T-helper 17 cell (primary cell): ENCODE measurements around the gene ATAD5. TPM values are rescaled to one million over a fixed set of nuclear protein-coding genes. Genes with fewer than 3 reads are reported as not detected.

Source experiments
- ATAC-seq: fragments of 150-1000 bp; cut with Tn5 transposase; 2 replicates; pipeline ENCODE4 v1.10.0; 2021; ENCODE audit warnings: mild to moderate bottlenecking, moderate library complexity
- DNase-seq, 3 donors: peaks; one replicate each; pipeline versions ENCODE4 v3.0.0 to v3.0.0-alpha.2; 2020 to 2021
- H3K9me3 ChIP-seq: one replicate; pipeline ENCODE4 v1.7.0; 2013; ENCODE audit warnings: low read length, mild to moderate bottlenecking; ENCODE audit not compliant: control insufficient read depth, poor library complexity, severe bottlenecking
- H3K27ac Mint-ChIP-seq: one replicate; pipeline ENCODE4 v1.8.0; 2022; ENCODE audit warnings: mild to moderate bottlenecking, moderate library complexity, mixed read lengths
- H3K27me3 Mint-ChIP-seq: one replicate; pipeline ENCODE4 v1.8.0; 2022; ENCODE audit warnings: mixed read lengths
- H3K36me3 Mint-ChIP-seq: one replicate; pipeline ENCODE4 v1.8.0; 2022; ENCODE audit warnings: low read depth, mixed read lengths
- H3K4me1 Mint-ChIP-seq: one replicate; pipeline ENCODE4 v1.8.0; 2022; ENCODE audit warnings: mild to moderate bottlenecking, mixed read lengths
- H3K4me3 Mint-ChIP-seq: one replicate; pipeline ENCODE4 v1.8.0; 2022; ENCODE audit warnings: mild to moderate bottlenecking, moderate library complexity, mixed read lengths
- total RNA-seq, 4 donors: library from RNA in 2 of 4; stranded (reverse) in 2 of 4; gene quantifications; one replicate each; pipeline ENCODE4 v1.2.3 and lab custom pipeline; 2022 to 2026

The ATAD5 gene, protein sequence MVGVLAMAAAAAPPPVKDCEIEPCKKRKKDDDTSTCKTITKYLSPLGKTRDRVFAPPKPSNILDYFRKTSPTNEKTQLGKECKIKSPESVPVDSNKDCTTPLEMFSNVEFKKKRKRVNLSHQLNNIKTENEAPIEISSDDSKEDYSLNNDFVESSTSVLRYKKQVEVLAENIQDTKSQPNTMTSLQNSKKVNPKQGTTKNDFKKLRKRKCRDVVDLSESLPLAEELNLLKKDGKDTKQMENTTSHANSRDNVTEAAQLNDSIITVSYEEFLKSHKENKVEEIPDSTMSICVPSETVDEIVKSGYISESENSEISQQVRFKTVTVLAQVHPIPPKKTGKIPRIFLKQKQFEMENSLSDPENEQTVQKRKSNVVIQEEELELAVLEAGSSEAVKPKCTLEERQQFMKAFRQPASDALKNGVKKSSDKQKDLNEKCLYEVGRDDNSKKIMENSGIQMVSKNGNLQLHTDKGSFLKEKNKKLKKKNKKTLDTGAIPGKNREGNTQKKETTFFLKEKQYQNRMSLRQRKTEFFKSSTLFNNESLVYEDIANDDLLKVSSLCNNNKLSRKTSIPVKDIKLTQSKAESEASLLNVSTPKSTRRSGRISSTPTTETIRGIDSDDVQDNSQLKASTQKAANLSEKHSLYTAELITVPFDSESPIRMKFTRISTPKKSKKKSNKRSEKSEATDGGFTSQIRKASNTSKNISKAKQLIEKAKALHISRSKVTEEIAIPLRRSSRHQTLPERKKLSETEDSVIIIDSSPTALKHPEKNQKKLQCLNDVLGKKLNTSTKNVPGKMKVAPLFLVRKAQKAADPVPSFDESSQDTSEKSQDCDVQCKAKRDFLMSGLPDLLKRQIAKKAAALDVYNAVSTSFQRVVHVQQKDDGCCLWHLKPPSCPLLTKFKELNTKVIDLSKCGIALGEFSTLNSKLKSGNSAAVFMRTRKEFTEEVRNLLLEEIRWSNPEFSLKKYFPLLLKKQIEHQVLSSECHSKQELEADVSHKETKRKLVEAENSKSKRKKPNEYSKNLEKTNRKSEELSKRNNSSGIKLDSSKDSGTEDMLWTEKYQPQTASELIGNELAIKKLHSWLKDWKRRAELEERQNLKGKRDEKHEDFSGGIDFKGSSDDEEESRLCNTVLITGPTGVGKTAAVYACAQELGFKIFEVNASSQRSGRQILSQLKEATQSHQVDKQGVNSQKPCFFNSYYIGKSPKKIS (N-terminal part only)
- 1 to 10 TPM; 2.7 to 4.2 TPM for total RNA-seq
- 17.2 to 17.3 reads per million in 2 donors for total RNA-seq (lab: John Stamatoyannopoulos, UW)

DNA sequence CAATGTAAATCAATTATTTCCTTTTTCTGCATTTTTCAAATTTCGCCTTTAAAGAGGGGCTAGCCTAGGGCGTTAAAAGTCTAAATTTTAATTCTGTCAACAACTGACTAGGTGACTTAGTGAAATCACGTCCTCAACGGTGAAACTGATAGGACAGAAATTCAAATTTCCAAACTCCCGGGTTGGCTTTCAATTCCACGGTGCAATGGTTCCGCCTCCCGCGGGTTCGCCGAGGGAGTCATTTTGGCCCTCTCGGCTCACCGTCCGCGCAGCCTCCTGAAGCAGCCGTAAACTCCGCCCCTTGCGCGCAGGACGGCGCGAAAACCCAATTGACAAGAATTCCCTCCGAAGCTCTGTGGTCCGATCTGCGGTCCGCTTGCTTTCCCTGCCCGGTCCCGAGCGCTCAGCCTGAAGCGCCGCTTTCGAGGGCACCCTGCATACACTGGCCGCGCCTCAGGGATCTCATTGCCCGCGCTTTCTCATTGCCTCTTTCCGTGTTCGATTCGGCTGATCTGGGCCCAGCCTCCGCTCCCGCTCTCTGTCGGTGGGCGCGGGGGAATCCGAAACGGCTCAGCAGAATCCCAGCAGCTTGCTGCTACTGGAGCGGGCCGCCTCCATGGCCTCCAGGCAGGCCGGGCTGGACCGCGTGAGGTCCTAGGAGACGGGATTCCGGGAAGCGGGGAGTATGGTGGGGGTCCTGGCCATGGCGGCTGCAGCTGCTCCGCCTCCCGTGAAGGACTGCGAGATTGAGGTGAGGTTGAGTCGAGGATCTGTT lies at the start of gene ATAD5:
TSS of gene ATAD5 (plus strand) at position 304 of the 775 bp plus-strand sequence. CDS start at position 686, 382 bp downstream.
- Mint-ChIP-seq H3K27ac (peak within 1 kb of the TSS; percentile 92), H3K4me1 (peaks cover 24% of the 10 kb centered on the region), H3K27me3 (no peaks in the 10 kb centered on the region), H3K4me3 (peak within 1 kb of the TSS; percentile 96), H3K36me3 (no peaks in the 10 kb centered on the region)
- peak; percentile 99 for ATAC-seq
- H3K9me3 ChIP-seq = no peaks in the 10 kb centered on the region
- DNase-seq = peak; percentile 76 to 84 (median 84)

DNA sequence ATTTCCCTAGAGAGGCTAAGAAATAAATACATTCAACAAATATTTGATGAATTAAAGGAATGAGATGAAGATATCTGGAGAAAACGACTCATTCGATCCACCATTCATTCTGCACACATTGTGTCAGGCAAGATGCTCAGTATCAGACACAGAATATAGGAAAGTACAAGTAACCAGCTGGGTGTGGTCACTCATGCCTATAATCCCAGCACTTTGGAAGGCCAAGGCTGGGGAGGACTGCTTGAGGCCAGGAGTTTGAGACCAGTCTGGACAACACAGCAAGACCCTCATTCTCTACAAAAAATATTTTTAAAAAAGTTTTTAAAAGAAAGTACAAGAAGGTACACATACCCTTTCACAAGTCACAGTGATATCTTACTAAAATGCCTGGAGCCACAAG lies 49.6 kb upstream of the ATAD5 start:
- ATAC-seq (no peak), DNase-seq (no peak)
- H3K9me3 ChIP-seq = no peaks in the 10 kb centered on the region
- H3K4me1 Mint-ChIP-seq = peaks cover 5% of the 10 kb centered on the region
- no peaks in the 10 kb centered on the region for H3K36me3 Mint-ChIP-seq
- no peak overlapping the region for H3K4me3 Mint-ChIP-seq
- H3K27ac Mint-ChIP-seq = peak overlapping the region; percentile 16
- H3K27me3 Mint-ChIP-seq = no peaks in the 10 kb centered on the region

DNA sequence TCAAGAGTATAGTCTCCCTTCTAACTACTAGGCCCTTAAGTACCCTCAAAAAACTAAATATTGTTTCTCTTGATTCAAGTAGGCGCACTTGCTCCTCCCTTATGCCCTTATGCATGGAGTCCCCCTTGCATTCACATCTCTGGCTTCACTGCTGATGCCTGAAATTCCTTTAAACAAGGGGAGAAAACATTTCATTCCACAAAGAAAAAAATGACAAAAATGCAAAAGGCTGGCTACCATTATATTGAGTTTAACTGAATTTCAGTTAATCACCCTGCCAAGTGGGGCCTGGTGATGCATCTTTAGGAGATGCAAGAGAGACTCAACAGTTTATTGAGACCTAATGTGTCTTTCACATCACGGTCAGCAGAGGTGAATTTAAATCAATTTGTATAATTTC lies 42.8 kb upstream of the ATAD5 start:
- Mint-ChIP-seq H3K36me3 (peaks cover 1% of the 10 kb centered on the region), H3K27me3 (no peaks in the 10 kb centered on the region), H3K4me3 (no peak overlapping the region), H3K4me1 (peaks cover 8% of the 10 kb centered on the region), H3K27ac (peak overlapping the region; percentile 67)
- DNase-seq (no peak), ATAC-seq (no peak)
- no peaks in the 10 kb centered on the region for H3K9me3 ChIP-seq

DNA sequence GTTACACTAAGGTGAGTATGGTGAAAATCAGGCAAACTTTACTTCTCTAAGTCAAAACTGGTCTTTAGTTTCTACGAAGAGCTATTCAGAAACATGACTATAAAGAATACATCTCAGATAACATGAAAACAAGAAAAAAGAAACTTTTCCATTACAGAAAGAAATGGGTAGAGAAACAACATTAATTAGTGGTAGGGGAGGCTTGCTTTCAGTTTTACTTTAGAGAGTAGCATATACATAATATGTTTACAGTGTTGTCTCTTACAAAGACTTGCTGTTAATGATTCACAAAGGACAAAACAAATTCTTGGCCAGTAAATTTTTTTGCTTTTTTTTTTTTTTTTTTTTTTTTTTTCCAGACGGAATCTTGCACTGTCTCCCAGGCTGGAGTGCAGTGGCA lies 41.5 kb upstream of the ATAD5 start:
- DNase-seq (no peak), ATAC-seq (no peak)
- Mint-ChIP-seq H3K4me3 (peak overlapping the region; percentile 21), H3K4me1 (peaks cover 10% of the 10 kb centered on the region), H3K36me3 (peaks cover 3% of the 10 kb centered on the region), H3K27me3 (no peaks in the 10 kb centered on the region), H3K27ac (peak overlapping the region; percentile 67)
- H3K9me3 ChIP-seq = no peaks in the 10 kb centered on the region

DNA sequence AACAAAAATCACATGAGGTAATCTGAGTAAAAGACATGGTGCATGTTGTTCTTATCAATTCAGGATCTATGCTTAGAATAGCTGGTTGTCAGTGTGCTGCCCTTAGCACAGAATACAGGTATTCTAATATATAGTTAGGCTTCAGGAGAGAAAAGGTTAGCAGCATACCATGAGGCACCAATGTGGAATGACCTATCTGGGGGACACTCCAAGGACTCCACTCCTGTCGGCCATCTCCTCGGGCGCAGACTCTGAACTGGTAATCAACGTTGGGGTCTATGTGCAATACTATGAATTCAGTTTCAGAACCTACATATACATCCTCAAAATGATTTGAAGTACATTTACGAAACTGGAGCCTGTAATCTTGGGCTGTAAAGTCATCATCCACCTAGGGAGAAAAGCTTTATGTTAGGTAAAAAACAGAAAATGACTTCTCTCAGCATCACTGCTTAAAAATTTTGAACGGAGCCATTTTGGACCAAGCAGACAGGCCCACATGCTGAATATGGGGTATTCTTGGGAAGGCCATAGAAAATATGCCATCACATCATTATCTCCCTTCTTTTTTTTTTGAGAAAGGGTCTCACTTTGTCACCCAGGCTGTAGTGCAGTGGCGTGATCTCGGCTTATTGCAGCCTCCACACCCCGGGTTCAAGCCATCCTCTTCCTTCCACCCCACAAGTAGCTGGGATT lies 38.3 kb upstream of the ATAD5 start:
- H3K36me3 Mint-ChIP-seq = peaks cover 6% of the 10 kb centered on the region
- no peak for ATAC-seq
- H3K4me3 Mint-ChIP-seq = no peak overlapping the region
- H3K9me3 ChIP-seq = no peaks in the 10 kb centered on the region
- H3K27ac Mint-ChIP-seq = no peak overlapping the region
- H3K4me1 Mint-ChIP-seq = peaks cover 12% of the 10 kb centered on the region
- DNase-seq = no peak
- H3K27me3 Mint-ChIP-seq = no peaks in the 10 kb centered on the region

DNA sequence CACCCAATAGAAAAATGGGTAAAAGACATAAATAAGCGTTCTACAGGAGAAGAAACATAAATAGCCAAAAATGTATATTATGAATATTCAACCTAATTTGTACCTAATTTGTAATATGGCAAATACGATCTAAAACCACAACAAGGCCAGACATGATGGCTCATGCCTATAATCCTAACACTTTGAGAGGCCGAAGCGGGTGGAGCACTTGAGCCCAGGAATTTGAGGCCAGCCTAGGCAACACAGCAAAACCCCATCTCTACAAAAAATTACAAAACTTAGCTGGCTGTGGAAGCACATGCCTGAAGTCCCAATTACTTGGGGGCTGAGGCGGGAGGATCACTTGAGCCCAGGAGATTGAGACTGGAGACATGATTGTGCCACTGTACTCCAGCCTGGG lies 37.4 kb upstream of the ATAD5 start:
- no peak overlapping the region for H3K4me3 Mint-ChIP-seq
- no peak overlapping the region for H3K27ac Mint-ChIP-seq
- peaks cover 6% of the 10 kb centered on the region for H3K36me3 Mint-ChIP-seq
- DNase-seq (no peak), ATAC-seq (no peak)
- no peaks in the 10 kb centered on the region for H3K9me3 ChIP-seq
- H3K27me3 Mint-ChIP-seq = no peaks in the 10 kb centered on the region
- H3K4me1 Mint-ChIP-seq = peaks cover 12% of the 10 kb centered on the region

DNA sequence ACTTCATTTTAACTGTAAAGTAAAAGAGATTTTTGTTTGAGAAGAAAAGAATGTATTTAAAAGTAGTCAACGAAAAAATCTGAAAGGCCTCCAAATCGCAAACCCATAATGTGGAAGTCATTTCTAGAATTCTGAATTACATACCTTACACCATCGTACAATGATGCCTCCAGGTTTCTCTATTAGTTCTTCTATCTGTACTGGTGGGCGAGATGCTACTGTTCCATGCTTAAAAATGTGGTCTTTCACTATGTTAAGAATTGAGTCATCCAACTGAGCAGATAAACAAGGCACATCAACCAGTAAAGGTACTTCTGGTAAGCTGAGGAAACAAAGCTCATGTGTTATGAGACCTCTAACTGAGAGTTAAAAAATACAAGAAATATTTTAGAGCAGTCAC lies 35.8 kb upstream of the ATAD5 start:
- H3K9me3 ChIP-seq = no peaks in the 10 kb centered on the region
- peaks cover 6% of the 10 kb centered on the region for H3K4me1 Mint-ChIP-seq
- no peaks in the 10 kb centered on the region for H3K27me3 Mint-ChIP-seq
- DNase-seq (no peak), ATAC-seq (no peak)
- H3K27ac Mint-ChIP-seq = peak overlapping the region; percentile 41
- peaks cover 10% of the 10 kb centered on the region for H3K36me3 Mint-ChIP-seq
- no peak overlapping the region for H3K4me3 Mint-ChIP-seq

DNA sequence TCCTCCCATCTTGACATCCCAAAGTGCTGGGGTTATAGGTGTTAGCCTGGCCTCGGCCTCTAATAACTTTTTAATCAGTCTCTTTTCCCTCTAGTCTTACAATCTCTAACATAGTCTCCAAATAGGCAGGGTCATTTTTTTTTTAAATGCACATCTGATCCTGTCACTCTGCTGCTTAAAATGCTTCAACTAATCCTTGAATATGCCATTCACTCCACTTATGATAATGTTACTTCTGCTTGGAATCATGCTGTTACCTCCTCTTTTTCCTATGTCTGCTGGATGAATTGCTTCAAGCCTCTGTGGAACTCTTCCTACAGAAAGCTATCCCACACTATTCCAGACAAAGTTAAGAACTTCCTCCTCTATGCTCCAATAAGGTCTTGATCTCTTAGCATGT lies 30.1 kb upstream of the ATAD5 start:
- no peaks in the 10 kb centered on the region for H3K9me3 ChIP-seq
- ATAC-seq = no peak
- Mint-ChIP-seq H3K27me3 (no peaks in the 10 kb centered on the region), H3K4me3 (no peak overlapping the region), H3K36me3 (peaks cover 17% of the 10 kb centered on the region), H3K27ac (peak overlapping the region; percentile 90), H3K4me1 (peaks cover 22% of the 10 kb centered on the region)
- no peak for DNase-seq

DNA sequence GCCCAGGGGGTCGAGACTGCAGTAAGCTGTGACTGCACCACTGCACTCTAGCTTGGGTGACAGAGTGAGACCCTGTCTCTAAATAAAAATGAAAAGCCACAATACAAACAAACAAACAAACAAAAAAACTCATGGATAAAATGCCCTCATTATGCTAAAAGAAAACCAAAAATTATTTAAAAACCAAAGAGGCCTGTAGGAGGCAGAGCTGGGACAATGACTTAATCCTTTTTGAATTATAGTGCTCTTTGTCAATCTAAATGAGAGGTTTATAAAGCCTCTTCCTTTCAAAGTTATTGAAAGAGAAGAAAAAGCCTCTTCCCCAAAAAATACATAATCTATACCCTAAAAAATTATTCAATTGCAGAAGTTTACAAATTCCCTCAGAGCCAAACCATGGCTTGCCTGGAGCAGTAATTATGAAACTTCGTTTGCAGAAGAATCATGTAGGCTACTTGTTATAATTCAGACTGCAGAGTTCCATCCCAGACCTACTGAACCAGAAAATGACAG lies 25.8 kb upstream of the ATAD5 start:
- Mint-ChIP-seq H3K4me3 (no peak overlapping the region), H3K4me1 (peaks cover 42% of the 10 kb centered on the region), H3K27ac (peak overlapping the region; percentile 97), H3K27me3 (no peaks in the 10 kb centered on the region), H3K36me3 (peaks cover 10% of the 10 kb centered on the region)
- H3K9me3 ChIP-seq = no peaks in the 10 kb centered on the region
- ATAC-seq (no peak), DNase-seq (no peak)

DNA sequence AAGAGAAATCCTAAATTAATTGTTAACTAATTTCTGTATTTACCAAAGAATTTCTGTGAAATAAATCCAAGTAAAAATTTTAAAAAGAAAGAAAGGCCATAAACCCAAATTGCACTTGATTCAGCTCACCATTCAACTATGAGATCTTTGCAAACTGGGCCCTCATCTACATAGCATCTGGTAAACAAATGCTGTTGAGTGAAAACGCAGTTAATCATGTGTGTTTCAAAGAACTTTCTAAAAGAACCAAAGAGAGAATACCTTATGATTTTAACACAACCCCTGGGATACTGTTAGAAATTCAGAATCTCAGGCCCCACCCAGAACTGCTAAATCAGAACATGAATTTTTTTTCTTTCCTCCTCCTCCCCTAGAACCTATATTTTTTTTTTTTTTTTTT lies 23.9 kb upstream of the ATAD5 start:
- no peaks in the 10 kb centered on the region for H3K9me3 ChIP-seq
- H3K27me3 Mint-ChIP-seq = no peaks in the 10 kb centered on the region
- H3K4me3 Mint-ChIP-seq = peak overlapping the region; percentile 21
- no peak for ATAC-seq
- H3K4me1 Mint-ChIP-seq = peaks cover 42% of the 10 kb centered on the region
- peak overlapping the region; percentile 97 for H3K27ac Mint-ChIP-seq
- no peak for DNase-seq
- H3K36me3 Mint-ChIP-seq = peaks cover 4% of the 10 kb centered on the region

DNA sequence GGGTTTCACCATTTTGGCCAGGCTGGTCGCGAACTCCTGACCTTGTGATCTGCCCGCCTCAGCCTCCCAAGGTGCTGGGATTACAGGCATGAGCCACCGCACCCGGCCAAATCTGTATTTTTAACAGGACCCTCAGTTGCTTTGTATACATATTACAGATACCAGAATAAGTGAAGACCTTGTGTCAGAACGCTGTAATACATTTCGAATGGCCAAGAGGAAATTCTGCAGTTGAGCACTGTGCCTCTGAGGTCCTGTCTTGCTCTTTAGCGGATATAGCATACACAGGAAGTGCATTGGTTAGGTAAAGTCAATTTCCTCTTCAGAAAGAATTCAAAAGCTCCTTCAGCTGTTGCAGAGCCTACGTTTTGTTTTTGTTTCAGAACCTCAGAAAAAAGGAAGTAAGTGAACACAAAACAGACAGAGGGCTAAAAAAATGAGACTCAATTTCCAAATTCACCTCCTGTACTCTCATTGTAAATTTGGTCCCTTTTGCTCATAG lies 22.9 kb upstream of the ATAD5 start:
- H3K27ac Mint-ChIP-seq = peak overlapping the region; percentile 97
- peak overlapping the region; percentile 86 for H3K4me3 Mint-ChIP-seq
- H3K36me3 Mint-ChIP-seq = peaks cover 2% of the 10 kb centered on the region
- ATAC-seq = peak; percentile 95
- no peak for DNase-seq
- peaks cover 46% of the 10 kb centered on the region for H3K4me1 Mint-ChIP-seq
- H3K27me3 Mint-ChIP-seq = no peaks in the 10 kb centered on the region
- H3K9me3 ChIP-seq = no peaks in the 10 kb centered on the region

DNA sequence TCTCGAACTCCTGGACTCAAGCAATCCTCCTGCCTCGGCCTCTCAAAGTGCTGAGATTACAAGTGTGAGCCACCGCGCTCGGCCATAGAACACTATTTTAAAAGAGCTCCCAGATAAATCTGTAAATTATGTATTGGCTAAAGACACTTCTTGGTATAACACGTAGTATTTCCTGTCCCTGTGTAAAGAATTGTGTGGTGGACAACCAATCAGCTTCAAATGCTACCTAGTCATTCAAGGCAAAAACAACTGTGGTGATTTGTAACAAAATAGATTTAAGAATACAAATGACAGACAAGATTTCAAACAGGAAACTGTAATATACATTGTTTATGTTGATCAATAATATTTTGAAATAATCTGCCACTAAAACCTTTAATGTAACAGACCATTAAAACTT lies 21.9 kb upstream of the ATAD5 start:
- Mint-ChIP-seq H3K27ac (peak overlapping the region; percentile 97), H3K4me3 (peak overlapping the region; percentile 25), H3K36me3 (no peaks in the 10 kb centered on the region), H3K27me3 (no peaks in the 10 kb centered on the region), H3K4me1 (peaks cover 42% of the 10 kb centered on the region)
- DNase-seq (no peak), ATAC-seq (no peak)
- no peaks in the 10 kb centered on the region for H3K9me3 ChIP-seq
